Measurements from ENCODE around the gene SPOP. TPM values are rescaled to one million over a fixed set of nuclear protein-coding genes. Genes with fewer than 3 reads are reported as not detected.

The SPOP gene
- total and polyA plus RNA-seq, 2 of the 4 experiments (the other 2 are of a cell fraction) = 24.9 to 47.5 TPM

GRCh38 chr17:49603720-49604119, 74.2 kb downstream of the SPOP start:
- no peak overlapping the region for H3K27ac ChIP-seq (ENCODE audit: insufficient read depth, low read length)
- no peak overlapping the region for H4K5ac ChIP-seq (ENCODE audit: low read depth, low read length)
- no peak overlapping the region for H2BK120ac ChIP-seq (ENCODE audit: low read depth, low read length)
- no peak overlapping the region for H4K8ac ChIP-seq (ENCODE audit: low read depth in 2 of 2, low read length in 2 of 2)
- no peak for ATAC-seq (ENCODE audit: low read depth)
- H2AFZ ChIP-seq (replicated peaks; ENCODE audit: low read length, poor library complexity) = no peak overlapping the region
- H3K56ac ChIP-seq (ENCODE audit: extremely low read depth, insufficient read depth, low read length) = no peak overlapping the region
- POLR2A ChIA-PET (ENCODE audit: unreplicated experiment) = no interaction called here
- WGBS, 2 experiments (ENCODE audit: extremely low coverage in 2 of 2, insufficient read length in 1 of 2) = no CpG with 5 or more reads among the region's 2 CpGs
- no peaks in the 10 kb centered on the region for H3K4me1 ChIP-seq (ENCODE audit: control insufficient read depth, insufficient read depth, low read length)
- H3K4me2 ChIP-seq (ENCODE audit: low read depth, low read length) = no peak overlapping the region
- no peak overlapping the region for H2BK20ac ChIP-seq (ENCODE audit: low read depth, low read length)
- DNase-seq = no peak
- no peak overlapping the region for H3K18ac ChIP-seq (ENCODE audit: low read depth, low read length)
- dilution Hi-C loops (cut with HindIII; ENCODE audit: low sequenced_read_pairs, unreplicated experiment) (no loop called here), in situ Hi-C loops (cut with MboI; ENCODE audit: low sequenced_read_pairs) (no loop called here), intact Hi-C loops (cut with micrococcal nuclease) (no loop called here)
- H4K91ac ChIP-seq (ENCODE audit: insufficient read depth, low read depth, low read length) = no peak overlapping the region
- no peaks in the 10 kb centered on the region for H3K9me3 ChIP-seq (ENCODE audit: control insufficient read depth, insufficient read depth, low read length)
- H2BK15ac ChIP-seq (ENCODE audit: low read depth, low read length) = no peak overlapping the region
- H2AK5ac ChIP-seq (ENCODE audit: low read depth, low read length) = no peak overlapping the region
- no peak overlapping the region for H3K4ac ChIP-seq (ENCODE audit: low read depth, low read length)
- H3K14ac ChIP-seq (replicated peaks; ENCODE audit: low read depth, low read length) = no peak overlapping the region
- H3K36me3 ChIP-seq (ENCODE audit: control insufficient read depth, insufficient read depth, low read length) = peaks cover 34% of the 10 kb centered on the region
- H3K79me1 ChIP-seq (ENCODE audit: low read depth in 1 of 2, low read length in 2 of 2) = peaks cover 0 to 7% of the 10 kb centered on the region in 2 experiments; a peak in 1 of 4 replicates
- H3K23ac ChIP-seq (ENCODE audit: low read depth, low read length) = no peak overlapping the region
- H2BK5ac ChIP-seq (ENCODE audit: low read depth, low read length, poor library complexity, severe bottlenecking) = no peak overlapping the region
- no peak overlapping the region for H2AK9ac ChIP-seq (replicated peaks; ENCODE audit: low read depth, low read length, poor library complexity)
- H4K20me1 ChIP-seq (ENCODE audit: insufficient read depth, low read length) = no peaks in the 10 kb centered on the region
- no TSS peak for BruUV-seq (replicated peaks)
- no peak overlapping the region for H3K9ac ChIP-seq (ENCODE audit: low read depth, low read length)
- CTCF ChIA-PET = interaction anchor here (0.5 kb wide), 1 partner anchor 105 kb away, joined by 3 read pairs; no protein-coding TSS in a partner anchor
- H3K4me3 ChIP-seq (ENCODE audit: insufficient read depth, low read depth, low read length) = no peak overlapping the region
- no peak for TF ChIP-seq RCOR1 (IDR thresholded peaks at IDR 0.05; ENCODE audit: insufficient replicate concordance, low read length)
- TF ChIP-seq ELK1 (IDR thresholded peaks at IDR 0.05; ENCODE audit: borderline replicate concordance, low read depth, low read length) = no peak
- TF ChIP-seq MAZ (IDR thresholded peaks at IDR 0.05; ENCODE audit: borderline replicate concordance, low read depth, low read length) = no peak
- no peaks in the 10 kb centered on the region for H3K27me3 ChIP-seq (ENCODE audit: control insufficient read depth, insufficient read depth, low read length)
- peaks cover 2% of the 10 kb centered on the region; the same call in 1 of the 2 replicates for H3K9me1 ChIP-seq (ENCODE audit: insufficient read depth, low read length)
